ENCODE results near the gene RBM48. TPM values are rescaled to one million over a fixed set of nuclear protein-coding genes. Genes with fewer than 3 reads are reported as not detected.
"Not testable (repeated sequence)": the region's sequence is repeated elsewhere in the genome, so short reads cannot be mapped to it uniquely, and the experiment has no call there.

Gene RBM48
- total and polyA plus RNA-seq, 9 of the 15 experiments (the other 6 are each of a cell fraction or from before 2014, with no cell fraction given), result 9.9 to 35.1 (median 16.3) TPM

- TF ChIP-seq SLC30A9 (CRISPR knock-in tag; IDR thresholded peaks at IDR 0.05), result no peak
- peak; percentile 88 for TF ChIP-seq L3MBTL2 (IDR thresholded peaks at IDR 0.05)
- no peak for TF ChIP-seq MXI1 (IDR thresholded peaks at IDR 0.05; ENCODE audit: low read depth, low read length)
- TF ChIP-seq POLR2B (IDR thresholded peaks at IDR 0.05; ENCODE audit: low read depth, partially characterized antibody), result peak; percentile 84
- TF ChIP-seq, protein P1, sequence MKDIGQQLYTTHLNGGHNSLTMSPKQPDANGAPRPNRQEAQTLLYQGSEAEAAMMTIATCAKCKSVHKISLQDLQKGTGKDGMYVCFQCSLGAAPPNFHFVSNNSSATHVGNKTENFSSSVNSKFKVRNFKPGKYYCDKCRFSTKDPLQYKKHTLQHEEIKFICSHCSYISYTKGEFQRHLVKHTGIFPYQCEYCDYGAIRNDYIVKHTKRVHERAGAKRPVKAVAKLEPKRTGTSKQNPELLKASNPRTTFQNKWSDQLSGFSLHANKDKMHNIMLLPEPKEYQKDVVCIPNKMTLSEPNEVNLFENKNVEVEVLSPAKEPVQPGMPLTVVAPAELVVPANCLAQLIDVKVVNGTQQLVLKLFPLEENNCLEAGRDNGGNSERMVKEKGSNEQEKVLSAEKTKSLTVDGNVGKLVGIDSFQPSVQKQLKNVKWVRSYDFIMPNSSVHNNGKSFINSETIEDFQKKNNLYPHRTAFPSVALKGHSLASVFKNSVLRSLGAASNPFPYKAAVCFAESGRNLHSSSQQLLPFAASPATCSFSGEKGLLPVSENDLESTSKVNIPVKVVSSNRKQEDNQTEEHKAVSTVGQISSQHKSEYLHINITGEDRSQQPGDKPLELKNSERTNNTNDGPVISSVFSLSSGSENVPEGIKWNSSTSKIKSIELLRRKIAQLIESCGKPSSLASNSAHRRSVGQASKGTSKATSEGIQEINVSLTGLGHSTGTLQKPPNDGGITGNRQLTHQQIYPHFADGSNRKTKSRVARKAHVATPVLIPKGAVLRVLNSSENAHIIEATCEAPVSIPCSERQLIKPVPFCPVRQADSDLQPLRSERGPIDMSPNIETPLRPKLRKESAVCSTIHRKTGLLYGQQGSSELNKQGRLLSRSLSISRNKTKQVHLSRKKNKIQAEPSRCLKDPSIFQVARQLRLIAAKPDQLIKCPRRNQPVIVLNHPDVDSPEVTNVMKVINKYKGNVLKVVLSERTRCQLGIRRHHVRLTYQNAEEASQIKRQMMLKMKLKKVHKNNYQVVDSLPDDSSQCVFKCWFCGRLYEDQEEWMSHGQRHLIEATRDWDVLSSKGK (CRISPR knock-in tag; IDR thresholded peaks at IDR 0.05), result no peak
- TF ChIP-seq HDAC8 (tag; IDR thresholded peaks at IDR 0.05), result no peak
- TF ChIP-seq ZNF263 (CRISPR knock-in tag; IDR thresholded peaks at IDR 0.05; ENCODE audit: borderline replicate concordance), result 0 out of 2 replicates have a peak, but pooled peaks have one; percentile 51
- TF ChIP-seq MAFG (tag; conservative IDR thresholded peaks at IDR 0.05), result no peak
- TF ChIP-seq E2F1 (CRISPR knock-in tag; IDR thresholded peaks at IDR 0.05), result 0 out of 2 replicates have a peak, but pooled peaks have one; percentile 59
- no peak for TF ChIP-seq ZKSCAN8 (CRISPR knock-in tag; IDR thresholded peaks at IDR 0.05)
- no peak for TF ChIP-seq ZNF354B (CRISPR knock-in tag; IDR thresholded peaks at IDR 0.05)
- TF ChIP-seq HMG20B (CRISPR knock-in tag; IDR thresholded peaks at IDR 0.05), result no peak
- no peak for TF ChIP-seq ZNF57 (CRISPR knock-in tag; IDR thresholded peaks at IDR 0.05)
- no peak; the same call in 1 of the 2 replicates for TF ChIP-seq FOXJ2 (tag; IDR thresholded peaks at IDR 0.05)
- TF ChIP-seq FOXM1 (IDR thresholded peaks at IDR 0.05; ENCODE audit: low read depth), result peak; percentile 85
- peak; percentile 82; the same call in 1 of the 2 replicates for TF ChIP-seq FOXM1 (CRISPR knock-in tag; IDR thresholded peaks at IDR 0.05; ENCODE audit: low read depth)
Observed at GRCh38 chr7:92528188-92528957, at the start of gene RBM48, which contains the start of gene PEX1 (continued).

DNA sequence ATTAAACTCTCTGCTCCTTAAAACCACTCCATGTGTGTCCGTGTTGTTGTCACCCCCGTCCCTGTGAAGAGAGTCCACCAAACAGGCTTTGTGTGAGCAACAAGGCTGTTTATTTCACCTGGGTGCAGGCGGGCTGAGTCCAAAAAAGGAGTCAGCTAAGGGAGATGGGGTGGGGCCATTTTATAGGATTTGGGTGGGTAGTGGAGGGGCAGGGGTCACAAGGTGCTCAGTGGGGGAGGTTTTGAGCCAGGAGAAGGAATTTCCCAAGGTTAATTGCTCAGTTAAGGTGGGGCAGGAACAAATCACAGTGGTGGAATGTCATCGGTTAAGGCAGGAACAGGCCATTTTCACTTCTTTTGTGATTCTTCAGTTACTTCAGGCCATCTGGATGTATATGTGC, 49.4 kb upstream of the RBM48 start:
- WGBS (ENCODE audit: insufficient coverage, low coverage, missing lambda C conversion rate), result 27% methylated on average over 4 of the region's 4 CpGs
- H3K27ac ChIP-seq (ENCODE audit: extremely low read depth, low read depth, low read length); H3K9ac ChIP-seq (ENCODE audit: insufficient read depth in 1 of 2, low read depth in 2 of 2, low read length in 2 of 2); DNase-seq (ENCODE audit: extremely low read depth in 1 of 4, low spot score in 3 of 4); H3K4me3 ChIP-seq; H3K4me2 ChIP-seq (ENCODE audit: insufficient read depth, low read length); CTCF ChIA-PET (ENCODE audit: low intra/inter-chr PET ratio); BruUV-seq (replicated peaks); H4K20me1 ChIP-seq (replicated peaks; ENCODE audit: control insufficient read depth, insufficient read depth, low read length); in situ Hi-C loops (cut with MboI); H3K9me3 ChIP-seq (replicated peaks; ENCODE audit: control insufficient read depth, insufficient read depth, low read depth, low read length); H2AFZ ChIP-seq (ENCODE audit: low read depth, low read length); H3K36me3 ChIP-seq (ENCODE audit: control insufficient read depth, insufficient read depth, low read length); POLR2A ChIA-PET; FAIRE-seq; H3K79me2 ChIP-seq (ENCODE audit: control insufficient read depth, insufficient read depth, low read length); ATAC-seq; H3K4me1 ChIP-seq (replicated peaks in 1 of 2; ENCODE audit: control insufficient read depth in 2 of 2, insufficient read depth in 2 of 2, low read length in 2 of 2); intact Hi-C loops (cut with micrococcal nuclease); H3K27me3 ChIP-seq (ENCODE audit: control insufficient read depth in 2 of 2, insufficient read depth in 2 of 2, low read length in 2 of 2); H3K9me1 ChIP-seq (ENCODE audit: control insufficient read depth, insufficient read depth, low read length): not testable (repeated sequence)
